Neural progenitor cell (in vitro differentiated cells): Measurements from ENCODE around the gene STARD8.

Experiments used
- EZH2 ChIP-seq: fragments of 200-600 bp; sonication (generic); IDR thresholded peaks from 2 replicates; pipeline ENCODE4 v1.6.1; 2017; ENCODE audit warnings: antibody characterized with exemption, mild to moderate bottlenecking, moderate library complexity
- EZH2phosphoT487 ChIP-seq: fragments of 200-600 bp; sonication (generic); IDR thresholded peaks from 2 replicates; pipeline ENCODE4 v1.6.1; 2017; ENCODE audit warnings: antibody characterized with exemption
- TF ChIP-seq, protein P1 (sequence below): fragments of 200-600 bp; sonication (generic); IDR thresholded peaks from 2 replicates; pipeline ENCODE4 v1.5.1; 2017; ENCODE audit warnings: antibody characterized with exemption, mild to moderate bottlenecking

GRCh38 chrX:68651110-68651509, 3.6 kb downstream of the STARD8 start:
- TF ChIP-seq EZH2phosphoT487: no peak
- TF ChIP-seq, protein P1, sequence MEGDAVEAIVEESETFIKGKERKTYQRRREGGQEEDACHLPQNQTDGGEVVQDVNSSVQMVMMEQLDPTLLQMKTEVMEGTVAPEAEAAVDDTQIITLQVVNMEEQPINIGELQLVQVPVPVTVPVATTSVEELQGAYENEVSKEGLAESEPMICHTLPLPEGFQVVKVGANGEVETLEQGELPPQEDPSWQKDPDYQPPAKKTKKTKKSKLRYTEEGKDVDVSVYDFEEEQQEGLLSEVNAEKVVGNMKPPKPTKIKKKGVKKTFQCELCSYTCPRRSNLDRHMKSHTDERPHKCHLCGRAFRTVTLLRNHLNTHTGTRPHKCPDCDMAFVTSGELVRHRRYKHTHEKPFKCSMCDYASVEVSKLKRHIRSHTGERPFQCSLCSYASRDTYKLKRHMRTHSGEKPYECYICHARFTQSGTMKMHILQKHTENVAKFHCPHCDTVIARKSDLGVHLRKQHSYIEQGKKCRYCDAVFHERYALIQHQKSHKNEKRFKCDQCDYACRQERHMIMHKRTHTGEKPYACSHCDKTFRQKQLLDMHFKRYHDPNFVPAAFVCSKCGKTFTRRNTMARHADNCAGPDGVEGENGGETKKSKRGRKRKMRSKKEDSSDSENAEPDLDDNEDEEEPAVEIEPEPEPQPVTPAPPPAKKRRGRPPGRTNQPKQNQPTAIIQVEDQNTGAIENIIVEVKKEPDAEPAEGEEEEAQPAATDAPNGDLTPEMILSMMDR: no peak
- TF ChIP-seq EZH2: no peak
